Suppressor macrophage treated with lipopolysaccharide for 4 hours (primary cell): ENCODE measurements around the gene RNASE12.
"Not testable (repeated sequence)": the region's sequence is repeated elsewhere in the genome, so short reads cannot be mapped to it uniquely, and the experiment has no call there.

Source experiments
- DNase-seq: peaks from one replicate; pipeline ENCODE4 v3.0.0-alpha.2; 2020

The RNASE12 gene, protein sequence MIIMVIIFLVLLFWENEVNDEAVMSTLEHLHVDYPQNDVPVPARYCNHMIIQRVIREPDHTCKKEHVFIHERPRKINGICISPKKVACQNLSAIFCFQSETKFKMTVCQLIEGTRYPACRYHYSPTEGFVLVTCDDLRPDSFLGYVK

DNA sequence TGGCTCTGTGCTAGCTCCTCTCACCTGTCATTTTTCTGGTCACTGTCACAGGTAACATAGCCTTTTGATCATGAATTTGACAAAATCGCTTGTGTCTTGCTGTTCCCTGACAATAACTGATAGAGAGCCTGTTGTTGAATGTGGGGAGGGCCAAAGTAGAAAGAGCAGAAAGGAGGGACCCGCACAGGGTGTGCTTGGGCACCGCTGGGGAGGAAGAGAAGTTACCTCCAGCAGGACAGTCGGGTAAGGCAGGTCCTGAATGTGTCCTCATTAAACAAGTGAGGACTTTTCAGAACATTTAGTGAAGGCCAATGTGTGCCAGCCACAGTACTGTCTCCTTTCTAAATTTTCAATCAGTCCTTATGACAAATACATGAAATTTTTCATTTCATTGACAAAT is at the start of gene RNASE12:
RNASE12 (minus strand) TSS at position 142 of the 400 bp plus-strand sequence. CDS start 653 bp downstream, outside the sequence.
- DNase-seq = no peak

DNA sequence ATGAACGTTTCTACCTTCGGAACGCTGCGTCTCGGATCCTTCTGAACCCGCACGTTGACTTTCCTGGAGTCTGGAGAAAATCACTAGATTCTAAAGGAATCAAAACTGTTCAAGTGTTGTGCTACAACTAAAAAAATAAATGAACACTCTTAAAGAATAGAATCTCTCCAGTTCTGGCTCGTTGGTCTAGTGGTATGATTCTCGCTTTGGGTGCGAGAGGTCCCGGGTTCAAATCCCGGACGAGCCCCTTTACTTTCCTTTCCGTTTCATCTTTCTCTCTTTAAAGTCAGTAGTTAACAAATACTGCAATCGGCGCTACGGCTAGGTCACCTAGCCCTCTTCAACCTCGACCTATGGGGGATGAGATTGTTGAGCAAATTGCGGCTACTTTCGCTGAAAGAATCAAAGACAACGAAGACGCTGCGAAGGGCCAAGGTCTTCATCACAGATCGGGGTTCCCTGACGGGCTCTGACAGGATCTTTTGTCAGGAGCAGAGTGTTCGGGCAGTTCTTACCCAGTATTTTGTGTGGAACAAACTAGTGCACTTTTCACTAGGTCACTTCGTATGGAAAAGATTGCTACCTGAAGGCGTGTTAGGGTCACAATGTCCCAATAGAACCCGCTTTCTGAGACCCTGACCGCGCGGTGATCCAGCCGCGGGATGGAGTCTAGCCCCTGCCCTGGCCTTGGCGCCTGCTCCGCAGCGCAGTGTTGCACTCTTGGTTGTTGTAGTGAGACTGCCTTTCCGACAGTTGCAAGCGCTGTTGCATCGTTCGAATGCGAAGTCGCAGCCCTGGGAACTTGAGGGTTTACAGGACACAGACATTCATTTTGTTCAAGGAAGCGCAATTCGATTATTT is 41.9 kb upstream of the RNASE12 start:
- DNase-seq = peak; percentile 79

DNA sequence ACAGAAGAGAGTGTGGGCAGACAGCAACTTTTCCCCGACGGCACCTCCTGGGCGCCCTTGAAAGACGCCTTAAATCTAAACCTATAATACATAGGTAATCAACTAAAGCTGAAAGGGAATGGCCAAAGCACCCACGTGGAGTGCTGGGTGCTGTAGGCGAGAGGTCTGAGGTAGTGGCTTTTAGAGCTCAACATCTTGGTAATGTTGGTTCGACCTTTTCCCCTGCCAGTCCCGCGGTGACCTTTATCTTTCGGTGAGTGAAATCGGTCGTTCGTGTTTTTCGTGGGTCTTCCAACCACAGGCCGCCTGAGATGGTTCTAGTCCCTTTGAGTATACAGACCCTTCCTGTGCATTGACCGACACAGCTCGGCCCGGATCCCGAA is 41.3 kb upstream of the RNASE12 start:
- no peak for DNase-seq

DNA sequence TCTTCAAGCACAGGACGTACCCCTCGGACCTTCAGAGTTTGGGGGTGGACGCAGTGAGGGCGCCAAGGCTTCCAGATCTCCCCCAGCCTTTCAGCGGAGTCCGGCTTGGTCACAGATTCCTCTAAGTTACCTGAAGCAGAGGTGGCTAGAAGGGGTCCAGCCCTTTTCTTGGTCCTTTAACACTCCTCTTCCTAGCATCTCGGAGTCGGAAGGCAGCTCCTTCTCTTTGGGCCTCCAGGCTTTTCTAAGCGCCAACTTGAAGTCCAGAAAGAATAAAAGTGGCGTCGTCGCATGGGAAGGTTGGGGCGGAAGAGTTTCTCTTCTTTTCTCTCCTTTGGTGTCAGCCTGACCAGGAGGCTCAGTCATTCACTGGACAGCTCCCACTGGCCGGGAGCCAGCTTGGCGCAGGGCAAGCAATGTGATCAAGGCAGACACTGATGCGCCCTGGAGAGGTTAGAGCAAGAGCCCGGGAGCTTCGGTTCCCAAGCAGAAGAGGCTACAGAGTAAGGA is 40.8 kb upstream of the RNASE12 start:
- peak; percentile 57 for DNase-seq

DNA sequence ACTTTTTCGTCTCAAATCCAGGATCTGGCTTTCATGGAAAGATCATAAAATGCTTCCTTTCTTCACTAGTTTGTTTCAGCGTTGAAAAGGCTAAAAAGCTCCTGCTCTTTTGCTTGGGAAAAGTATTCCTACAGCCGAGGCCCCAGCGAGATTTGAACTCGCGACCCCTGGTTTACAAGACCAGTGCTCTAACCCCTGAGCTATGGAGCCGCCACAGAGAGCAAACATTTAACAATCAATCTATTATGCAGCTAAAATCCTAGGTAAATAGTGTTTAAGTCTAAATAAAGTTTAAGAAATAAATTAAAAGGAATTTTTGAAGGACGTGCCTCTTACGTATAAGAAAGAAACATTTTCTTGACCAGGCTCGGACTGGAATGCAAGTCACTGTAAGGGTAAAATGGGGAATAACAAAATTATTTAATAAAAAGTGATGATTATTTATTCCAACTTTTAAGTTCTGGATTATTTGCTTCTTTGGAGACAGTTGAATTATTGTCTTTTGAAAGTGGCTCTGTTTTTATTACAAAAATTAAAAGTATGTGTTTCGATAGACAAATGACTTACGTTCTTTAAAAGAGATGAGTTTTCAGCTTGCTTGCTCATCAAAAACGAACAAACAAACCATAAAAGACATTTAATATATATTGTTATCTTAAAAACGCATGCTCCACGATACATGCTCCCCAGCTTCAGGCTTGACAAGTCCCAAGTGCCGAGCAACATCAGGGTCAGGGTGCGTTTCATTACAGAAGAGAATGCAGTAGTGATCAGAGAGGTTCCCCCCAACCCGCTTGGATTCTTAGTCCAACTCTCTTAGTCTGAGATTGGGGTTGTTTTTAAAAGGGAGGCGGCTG is 40.1 kb upstream of the RNASE12 start:
- peak; percentile 62 for DNase-seq

DNA sequence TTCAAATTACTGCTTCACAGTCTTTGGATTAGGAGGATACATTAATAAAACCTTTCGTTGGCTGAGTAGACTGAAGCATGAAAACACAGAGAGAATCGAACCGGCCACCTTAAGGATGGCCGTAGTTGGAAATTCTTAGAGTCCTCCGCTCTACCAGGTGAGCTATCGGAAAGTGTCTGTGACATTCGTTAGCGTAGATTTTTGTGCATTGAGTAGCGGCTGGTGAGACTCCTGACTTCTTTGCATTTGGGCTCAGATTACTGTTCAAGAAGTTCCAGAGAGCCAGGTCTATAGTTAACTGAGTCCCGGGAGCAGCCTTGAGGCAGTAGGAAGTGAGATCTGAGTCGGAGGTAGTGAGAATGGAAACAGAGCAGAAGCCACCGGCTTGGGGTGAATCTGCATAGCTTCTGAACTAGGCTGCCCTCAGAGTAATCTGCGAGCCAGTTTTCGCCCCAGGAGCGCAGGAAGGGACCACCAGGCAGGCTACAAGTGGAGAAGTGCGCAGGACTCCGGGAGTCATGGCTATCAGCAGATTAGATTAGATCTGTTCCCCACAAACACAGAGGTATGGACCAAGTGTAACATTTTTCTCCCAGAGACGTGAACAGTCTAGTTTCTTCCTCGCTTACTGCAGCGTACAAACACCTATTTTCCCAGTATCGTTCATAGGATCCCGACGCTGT is 39.3 kb upstream of the RNASE12 start:
- no peak for DNase-seq

DNA sequence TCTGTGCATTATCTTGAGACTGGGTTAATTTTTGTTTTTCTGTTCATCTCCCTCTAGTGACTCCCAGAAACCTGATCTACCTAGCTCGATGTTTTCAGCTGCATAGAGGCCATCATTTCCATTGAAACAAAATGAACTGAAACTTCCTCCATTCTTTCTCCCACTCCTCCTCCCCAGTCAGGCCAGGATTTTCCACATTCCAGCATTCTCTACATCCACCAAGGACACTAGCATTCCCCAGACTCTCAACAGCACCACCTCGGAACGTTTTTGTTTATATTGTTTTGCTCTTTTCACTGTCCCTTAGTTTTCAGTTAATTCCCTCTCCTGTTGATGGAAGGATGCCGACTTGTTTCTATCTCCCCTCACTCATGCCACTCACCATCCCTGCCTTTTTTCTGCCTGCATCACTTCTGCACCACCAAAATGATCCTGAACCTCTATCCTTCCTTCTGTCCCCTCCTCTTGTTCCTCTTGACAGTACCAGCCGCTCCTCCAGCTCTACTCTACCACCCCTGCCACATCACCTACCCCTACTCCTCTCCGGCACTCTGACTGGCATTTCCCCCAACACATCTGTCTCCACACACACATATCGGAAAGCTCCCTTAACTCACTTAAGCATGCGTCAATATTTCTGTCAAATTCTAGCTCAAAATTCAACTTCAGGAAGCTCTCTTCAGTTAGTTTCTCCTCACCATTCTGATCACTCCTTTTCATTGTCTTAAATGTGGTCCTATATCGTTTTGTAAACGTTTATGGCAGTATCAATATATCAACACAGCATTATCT is 37.1 kb upstream of the RNASE12 start:
- no peak for DNase-seq

DNA sequence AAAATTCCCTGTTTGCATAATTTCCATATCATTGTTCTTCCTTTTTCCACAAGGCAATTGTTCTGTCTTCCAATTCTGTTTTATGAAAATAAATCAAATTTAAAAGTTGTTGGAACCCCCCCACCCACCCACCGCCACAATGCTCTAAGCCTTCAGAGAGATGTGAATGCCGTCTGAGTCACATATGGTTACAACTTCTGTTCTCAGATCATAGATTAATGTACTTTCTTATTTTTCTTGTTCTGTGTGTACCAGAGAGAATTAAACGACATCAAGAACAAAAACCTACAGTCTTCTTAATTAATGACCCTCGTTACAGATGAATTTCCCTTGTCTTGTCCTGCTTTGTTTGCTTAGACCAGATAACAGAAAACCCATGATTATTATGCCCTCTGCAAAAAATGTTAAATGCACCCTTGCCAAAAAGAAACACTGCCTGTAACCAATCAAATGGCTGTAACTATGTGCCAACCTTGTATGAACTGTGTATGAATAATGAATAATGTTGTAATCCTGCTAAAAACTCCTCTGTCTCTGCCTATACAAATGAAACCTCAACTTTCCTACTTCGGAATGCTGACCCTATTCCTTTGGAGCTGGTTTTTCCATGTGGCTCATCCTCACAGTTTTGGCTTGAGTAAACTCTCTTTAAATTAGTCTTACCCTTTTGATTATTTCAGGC is 36.3 kb upstream of the RNASE12 start:
- DNase-seq = no peak

DNA sequence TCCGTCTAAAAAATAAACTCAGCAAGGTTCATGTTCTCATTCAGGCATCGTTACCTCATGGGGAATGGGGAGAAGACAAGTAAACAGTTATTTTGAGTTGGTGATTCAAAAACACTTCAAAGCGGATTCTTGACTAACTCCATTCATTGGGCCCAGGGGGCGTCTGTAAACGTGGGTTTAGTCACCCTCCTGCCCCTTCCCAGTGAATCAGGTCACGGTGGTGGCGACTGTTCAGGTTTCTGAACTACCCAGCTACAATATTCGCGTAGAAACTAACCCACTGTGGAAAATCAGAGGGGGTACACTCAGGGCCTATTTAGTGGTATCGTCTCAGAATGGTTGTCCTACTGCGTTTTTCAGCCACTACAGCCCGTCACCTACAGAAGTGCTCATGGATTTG is 35.1 kb upstream of the RNASE12 start:
- no peak for DNase-seq

DNA sequence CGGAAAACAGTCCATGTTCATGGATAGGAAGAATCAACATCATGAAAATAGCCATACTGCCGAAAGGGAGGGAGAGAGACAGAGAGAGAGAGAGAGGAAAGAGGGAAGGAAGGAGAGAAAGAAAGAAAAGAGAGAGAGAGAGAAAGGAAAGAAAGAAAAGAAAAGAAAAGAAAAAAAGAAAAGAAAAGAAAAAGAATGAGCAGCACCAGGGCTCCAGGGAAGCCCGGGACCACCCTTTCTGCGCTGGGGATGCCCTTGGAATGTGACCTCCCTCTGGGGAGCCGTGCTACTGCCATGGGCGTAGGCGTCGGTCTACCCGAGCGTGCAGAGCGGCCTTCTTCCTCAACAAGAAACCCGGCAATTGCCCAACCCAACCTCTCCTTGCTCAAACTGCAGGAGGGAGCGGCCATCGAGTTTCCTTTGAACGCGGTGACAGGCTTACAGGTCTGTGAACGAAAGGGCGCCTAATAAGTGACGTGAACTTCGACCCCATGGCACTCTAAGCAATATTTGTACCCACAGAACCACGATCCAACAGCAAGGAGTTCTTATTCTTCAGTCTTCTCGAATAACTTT is 33.4 kb upstream of the RNASE12 start:
- peak; percentile 88 for DNase-seq

DNA sequence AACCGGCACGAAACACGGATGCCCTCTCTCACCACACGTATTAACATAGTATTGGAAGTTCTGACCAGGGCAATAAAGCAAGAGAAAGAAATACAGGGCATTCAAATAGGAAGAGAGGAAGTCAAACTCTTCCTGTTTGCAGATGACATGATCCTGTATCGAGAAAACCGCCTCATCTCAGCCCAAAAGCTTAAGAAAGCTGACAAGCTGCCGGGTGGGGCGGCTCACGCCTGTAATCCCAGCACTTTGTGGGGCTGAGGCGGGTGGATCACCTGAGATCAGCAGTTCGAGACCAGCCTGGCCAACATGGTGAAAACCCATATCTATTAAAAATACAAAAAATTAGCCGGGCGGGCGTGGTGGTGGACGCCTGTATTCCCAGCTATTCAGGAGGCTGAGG is 32.6 kb upstream of the RNASE12 start:
- DNase-seq = peak; percentile 52

DNA sequence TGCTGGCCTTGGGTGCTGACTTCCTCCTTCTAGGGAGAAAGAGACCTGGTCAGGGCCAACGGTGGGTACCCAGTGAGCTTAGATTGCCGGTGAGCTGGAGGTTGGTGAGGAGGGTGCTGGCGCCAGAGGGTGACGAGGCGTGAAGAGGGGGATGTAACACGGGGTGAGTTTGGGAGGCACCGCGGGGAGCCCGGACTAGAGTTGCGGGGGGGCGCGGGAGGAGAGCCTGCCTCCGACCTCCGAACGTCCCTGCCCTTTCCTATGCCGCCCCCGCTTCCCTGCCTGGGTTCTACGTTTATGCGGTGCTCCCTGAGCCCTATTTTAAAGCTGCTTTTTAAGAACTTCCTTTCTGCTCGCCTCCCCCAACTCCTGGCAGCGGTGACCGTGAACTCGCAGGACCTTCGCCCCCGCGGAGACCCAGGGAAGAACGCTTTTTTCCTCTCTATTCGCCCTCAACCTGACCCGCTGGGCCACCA is 31.7 kb upstream of the RNASE12 start:
- no peak for DNase-seq

DNA sequence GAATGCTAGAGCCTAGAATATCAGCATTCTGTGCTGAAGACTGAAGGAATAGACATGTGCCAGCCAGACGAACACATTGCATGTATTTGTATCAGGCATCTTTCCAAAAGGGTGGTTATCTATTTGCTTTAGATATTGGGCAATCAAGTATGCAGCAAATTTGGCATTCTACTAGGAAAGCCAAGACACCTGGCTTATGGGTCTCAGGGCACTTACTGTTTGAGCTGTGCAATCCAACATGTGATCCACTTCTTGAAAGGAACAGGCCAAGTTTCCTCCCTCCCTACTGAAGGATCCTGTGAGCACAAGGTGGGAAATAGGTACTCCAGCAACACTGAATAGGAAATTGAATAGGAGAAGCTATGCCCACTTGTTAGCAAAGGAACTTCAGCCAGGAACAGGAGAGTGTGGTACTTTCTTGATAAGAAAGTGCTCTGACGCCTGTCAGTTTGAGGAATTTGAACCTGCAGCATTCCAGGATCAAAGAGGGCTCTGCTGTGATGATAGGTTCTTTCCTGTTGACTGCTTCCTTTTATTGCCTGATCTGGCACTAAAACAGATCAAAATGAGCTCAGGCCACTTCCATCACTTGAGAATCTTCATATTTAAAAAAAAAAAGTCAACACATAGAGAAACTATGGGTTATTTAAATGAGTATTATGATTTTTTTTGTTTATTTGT is 29.8 kb upstream of the RNASE12 start:
- no peak for DNase-seq

DNA sequence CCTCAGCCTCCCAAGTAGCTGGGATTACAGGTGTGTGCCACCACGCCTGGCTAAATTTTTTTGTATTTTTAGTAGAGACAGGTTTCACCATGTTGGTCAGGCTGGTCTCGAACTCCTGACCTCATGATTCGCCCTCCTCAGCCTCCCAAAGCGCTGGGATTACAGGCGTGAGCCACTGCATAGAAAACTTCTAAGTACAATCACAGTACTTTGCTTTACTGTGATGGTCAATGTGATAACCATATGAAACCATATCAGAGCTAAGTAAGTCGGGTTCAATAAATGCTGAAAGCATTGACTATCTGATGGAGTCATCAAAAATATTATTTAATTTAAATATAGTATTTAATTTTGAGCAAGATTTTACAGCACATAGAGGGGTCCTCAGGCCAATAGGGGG is 28.5 kb upstream of the RNASE12 start:
- DNase-seq = not testable (repeated sequence)

DNA sequence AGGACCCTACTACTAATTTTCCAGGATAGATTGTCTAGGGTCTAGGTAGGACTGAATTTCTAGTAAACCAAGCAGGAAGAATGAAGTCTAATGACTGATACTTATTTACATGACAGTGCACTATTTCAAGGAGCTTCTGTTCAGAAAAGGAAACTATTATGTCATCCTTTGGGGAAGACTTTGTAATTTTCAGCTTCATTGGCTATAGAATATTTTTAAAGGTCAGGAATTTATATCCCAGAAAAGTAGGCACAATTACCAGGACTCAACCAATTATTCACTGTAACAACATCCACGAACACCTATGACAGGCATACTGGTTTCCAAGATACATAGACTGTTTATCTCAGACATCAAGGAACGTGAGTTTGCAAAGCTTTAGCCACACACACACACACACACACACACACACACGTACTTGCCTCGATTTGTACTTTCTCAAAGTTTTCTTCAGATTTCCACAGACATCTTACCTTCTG is 27.1 kb upstream of the RNASE12 start:
- peak; percentile 61 for DNase-seq

DNA sequence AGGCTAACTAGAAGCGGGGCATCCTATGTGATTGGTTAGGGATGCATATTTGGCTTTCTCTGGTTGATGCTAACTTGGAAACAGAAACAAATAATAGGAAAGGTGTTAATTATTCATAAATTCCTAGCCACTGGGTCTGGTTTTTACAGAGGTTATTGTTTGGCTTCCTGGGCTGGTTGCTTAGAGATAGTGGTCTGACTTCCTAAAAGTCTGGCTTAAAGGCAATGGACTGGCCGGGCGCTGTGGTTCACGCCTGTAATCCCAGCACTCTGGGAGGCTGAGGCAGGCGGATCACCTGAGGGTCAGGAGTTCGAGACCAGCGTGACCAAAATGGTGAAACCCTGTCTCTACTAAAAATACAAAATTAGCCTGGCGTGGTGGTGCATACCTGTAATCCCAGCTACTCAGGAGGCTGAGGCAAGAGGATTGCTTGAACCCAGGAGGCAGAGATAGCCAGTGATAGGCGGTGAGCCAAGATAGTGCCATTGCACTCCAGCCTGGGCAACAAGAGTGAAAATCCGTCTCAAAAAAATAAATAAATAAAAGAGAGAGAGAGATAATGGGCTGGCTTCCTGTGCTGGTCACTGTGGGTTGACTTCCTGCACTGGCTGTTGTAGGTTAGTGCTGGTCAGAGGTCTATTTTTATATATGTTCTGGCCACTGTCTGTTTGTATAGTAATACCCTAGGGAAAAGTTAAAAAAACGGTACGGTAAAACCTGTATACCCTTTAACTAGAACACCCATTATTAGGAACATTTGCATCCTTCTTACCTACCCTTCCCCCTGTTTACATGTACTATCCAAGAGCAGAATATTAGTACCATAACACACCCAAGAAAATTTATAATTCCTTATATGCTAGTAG is 26.2 kb upstream of the RNASE12 start:
- no peak for DNase-seq

DNA sequence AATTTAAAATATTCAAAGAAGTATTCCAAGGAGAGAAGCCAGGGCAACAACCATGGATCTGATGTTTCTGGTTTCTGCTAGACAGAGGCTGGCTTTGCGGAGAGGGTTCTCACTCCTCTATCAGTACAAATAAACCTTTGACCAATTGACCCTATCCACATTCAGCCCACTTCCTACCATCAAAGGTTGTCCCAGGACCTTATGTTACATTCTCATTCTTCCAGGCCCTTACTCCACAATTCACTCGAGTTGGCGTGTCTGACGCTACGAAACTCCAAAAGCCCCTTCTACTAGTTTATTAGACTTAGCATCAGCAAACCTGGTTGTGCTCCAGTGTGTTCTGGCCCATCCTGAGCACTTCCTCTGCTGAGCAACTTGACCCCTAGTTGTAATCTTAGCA is 24.8 kb upstream of the RNASE12 start:
- DNase-seq = no peak

DNA sequence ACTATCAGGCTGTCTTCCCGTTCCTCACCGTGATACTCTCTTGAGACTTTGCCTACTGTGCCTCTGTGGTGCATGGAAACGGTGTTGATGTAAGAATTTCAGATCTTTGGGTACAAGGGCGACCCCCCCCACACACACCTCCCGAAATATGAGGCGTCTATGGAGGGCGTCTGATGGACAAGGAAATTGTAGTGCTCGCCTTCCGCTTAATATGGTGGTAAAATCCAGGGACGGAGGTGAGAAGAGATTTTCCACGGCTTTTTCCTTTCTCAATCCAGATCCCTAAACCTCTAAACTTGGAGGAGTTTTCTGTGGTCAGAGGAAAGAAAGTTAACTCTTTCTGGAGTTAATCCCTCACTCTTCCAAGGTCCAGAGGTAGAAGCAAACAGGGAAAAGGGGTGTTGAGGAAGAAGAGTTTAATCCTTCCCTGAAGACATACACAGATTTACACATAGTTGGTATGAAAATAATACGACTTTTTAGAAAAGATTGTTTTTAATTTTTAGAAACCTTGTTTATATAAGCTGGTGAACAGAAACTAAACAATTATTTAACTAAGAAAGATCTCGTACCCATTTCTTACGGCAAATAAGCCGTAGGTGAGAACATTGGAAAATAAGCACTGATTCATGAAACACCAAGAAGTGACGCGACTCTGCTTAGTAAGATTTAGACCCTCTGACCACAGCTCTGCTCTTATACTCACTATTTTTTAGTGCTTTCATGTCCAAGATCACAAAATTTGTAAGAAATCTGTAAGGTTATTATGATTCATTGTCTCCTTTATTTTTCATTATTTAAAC is 23.1 kb upstream of the RNASE12 start:
- no peak for DNase-seq
